Stimulated activated CD4-positive, alpha-beta T cell treated with anti-CD3 and anti-CD28 coated beads, Interleukin-1b, Interleukin-23, amount 100 ng/mL, for 24 hours (primary cell): Measurements from ENCODE around the gene ITGB5.

Experiments
- DNase-seq, 4 experiments: peaks; one replicate each; pipeline ENCODE4 v3.0.0-alpha.2; 2020; ENCODE audit warnings: low read depth in 4 of 4, low spot score in 1 of 4

Gene ITGB5

GRCh38 chr3:124896824-124897526 lies 9.8 kb upstream of the ITGB5 start:
- no peak for DNase-seq

DNA sequence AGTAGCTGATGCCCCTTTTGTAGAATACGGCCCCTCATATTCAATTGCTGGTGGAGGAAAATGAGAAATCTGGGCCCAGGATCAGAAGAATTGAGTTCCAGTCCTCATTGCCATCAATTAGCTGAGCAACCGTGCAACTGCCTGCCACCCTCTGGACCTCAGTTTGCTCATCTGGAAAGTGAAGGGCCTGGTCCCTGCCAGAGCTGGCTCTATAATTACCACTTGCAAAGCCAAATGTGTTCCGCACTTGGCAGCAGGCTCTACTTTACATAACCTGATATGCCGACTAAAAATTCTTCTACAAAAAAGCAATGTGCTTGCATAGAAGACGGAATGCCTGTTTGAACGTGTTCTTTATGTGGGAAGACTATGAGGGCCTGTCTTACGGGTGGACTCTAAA lies 8.6 kb upstream of the ITGB5 start:
- no peak for DNase-seq

- no peak for DNase-seq
Observed at GRCh38 chr3:124893526-124893925, 6.4 kb upstream of the ITGB5 start.

DNA sequence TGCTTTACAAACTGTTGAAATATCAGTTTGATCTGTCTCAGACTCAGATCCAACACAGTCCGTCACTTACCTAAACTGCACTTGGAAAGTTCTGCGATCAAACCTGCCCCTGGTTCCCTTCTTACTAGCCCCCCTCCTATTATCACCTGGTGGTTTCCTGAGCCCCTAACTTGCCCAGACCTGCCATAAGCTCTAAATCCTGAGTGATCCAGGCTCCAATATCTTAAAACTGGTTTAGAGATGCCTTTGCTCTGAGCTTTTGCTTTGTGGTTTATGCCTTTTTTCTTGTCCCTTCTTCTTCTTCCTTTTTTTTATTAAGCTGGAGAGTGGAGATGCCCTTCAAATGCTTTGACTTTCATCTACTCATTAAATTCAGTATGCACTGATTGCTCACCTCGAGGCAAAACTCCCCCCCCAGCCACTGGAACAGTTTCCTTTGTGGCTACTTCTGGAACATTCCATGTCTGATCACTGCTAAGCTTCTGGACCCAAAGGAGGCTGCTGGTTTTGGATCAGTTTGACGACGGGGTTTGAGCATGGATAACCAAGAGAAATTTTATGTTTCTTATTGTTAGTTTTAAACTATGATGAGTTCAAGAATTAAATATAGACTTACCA lies 3.5 kb upstream of the ITGB5 start:
- no peak for DNase-seq

DNA sequence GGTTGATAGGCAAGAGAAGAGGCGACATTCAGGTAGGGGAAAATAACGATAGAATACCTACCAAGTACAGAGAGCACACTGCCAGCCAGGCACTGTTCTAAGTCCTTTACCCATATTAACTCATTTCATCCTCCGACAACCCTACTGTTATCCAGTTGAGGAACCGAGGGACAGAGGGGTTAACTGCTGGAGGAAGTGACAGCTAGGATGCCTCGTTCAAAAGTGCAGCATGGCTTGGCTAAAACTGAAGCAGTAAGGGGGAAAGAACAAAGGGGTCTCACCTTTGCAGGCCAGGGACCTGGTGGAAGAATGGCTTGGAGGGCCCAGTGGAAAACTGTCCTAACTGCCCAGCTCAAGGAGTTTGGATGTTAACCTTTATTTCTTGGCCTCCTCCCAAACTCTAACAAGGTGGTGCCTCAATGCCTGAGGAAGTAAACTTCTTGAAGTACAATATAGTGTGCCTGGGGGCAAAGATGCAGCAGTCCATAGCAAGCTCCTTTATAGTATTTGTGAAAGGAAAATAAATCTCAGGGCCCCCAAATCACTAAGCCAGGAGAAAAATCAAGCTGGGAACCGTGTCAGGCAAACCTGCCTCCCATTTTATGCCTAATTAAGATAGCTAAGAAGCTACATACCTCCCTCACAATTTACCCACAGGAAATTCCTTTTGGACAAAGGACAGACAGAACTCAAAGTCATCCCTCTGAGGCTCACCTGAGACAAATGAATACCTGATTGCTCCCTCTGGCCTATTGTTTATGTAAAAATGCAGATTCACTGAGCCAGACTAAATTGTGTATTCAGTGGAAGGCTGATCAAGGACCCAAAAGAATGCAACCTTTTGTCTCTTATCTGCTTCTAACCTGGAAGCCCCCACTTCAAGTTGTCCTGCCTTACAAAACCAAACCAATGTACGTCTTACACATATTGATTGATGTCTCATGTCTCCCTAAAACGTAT lies 1.6 kb upstream of the ITGB5 start:
- no peak for DNase-seq

- no peak for DNase-seq
Observed at GRCh38 chr3:124887932-124888298, 750 bp upstream of the ITGB5 start.

GRCh38 chr3:124886168-124887056 lies 753 bp downstream of the ITGB5 start:
- DNase-seq: peak in 1 of 4 experiments; percentile 36

GRCh38 chr3:124885466-124886167 lies 1.5 kb downstream of the ITGB5 start:
- no peak for DNase-seq

- DNase-seq: no peak
Observed at GRCh38 chr3:124884474-124885101, 2.6 kb downstream of the ITGB5 start.

GRCh38 chr3:124883766-124884473 lies 3.2 kb downstream of the ITGB5 start:
- DNase-seq: no peak

GRCh38 chr3:124882816-124883747 lies 4.1 kb downstream of the ITGB5 start:
- no peak for DNase-seq

- DNase-seq: no peak
Observed at GRCh38 chr3:124881976-124882697, 5.0 kb downstream of the ITGB5 start.

- DNase-seq: no peak
Observed at GRCh38 chr3:124879337-124879680, 7.9 kb downstream of the ITGB5 start.

DNA sequence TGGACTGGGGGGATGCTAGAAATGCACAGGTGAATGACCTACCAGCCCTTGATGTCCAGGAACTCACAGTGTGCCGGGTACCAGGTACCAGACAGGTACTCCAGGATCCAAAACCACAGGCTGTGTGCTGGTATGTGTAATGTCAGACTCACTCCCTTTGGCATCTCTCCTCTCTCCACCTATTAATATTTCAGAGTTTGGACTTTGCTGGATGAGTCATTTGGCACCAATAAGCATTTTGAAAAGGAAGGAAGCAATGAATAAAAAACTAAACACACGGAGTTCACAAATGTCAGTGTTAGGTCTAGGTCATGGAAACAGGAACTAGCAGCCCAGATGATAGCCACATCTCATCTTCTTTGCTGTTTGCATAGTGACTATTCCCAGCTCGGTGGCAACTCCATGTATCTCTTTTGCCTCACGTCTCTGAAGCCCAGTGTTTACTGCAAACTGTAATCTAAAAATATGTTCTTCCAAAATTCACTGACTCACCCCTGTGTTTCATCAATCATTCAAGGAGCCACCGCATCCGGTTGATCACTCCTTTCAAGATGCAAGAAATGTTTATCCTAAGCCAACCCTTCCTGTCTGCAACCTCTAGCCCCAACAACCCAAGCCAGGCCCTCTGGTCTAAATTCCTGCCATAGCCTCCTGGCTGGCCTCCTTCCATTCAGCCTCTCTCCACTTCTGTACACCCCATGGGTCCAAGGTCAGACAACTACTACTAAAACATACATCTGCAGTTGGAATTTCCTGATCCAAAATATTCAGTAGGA lies 8.4 kb downstream of the ITGB5 start:
- no peak for DNase-seq

GRCh38 chr3:124877674-124878073 lies 9.5 kb downstream of the ITGB5 start:
- DNase-seq: no peak

DNA sequence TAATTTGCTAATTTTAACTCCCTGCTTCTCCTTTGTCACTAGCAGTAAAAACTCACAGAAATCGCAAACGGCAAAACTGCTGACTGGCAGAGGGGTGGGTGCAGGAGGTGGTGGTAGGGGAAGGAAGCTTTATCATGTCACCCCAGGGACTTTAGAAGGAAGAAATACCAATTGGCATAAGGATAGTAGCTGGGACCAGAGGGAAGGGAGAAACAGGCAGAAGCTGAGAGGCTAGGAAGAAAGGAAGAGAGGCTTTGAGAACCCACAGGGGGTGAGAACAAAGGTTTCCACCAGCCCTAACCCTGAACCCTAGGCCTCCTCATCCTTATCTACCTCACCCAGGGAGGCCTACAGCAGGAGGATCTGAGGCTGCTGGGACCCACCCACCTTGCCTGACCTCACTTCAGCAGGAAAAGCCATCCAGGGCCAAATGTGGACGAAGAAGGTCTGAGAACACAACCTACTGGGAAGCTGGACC lies 10.7 kb downstream of the ITGB5 start:
- no peak for DNase-seq

- DNase-seq: no peak
Observed at GRCh38 chr3:124873226-124873625, 13.9 kb downstream of the ITGB5 start.
